ENCODE results near the gene RTN4R. TPM values are rescaled to one million over a fixed set of nuclear protein-coding genes. Genes with fewer than 3 reads are reported as not detected.
"Not testable (repeated sequence)": the region's sequence is repeated elsewhere in the genome, so short reads cannot be mapped to it uniquely, and the experiment has no call there.

Gene RTN4R
- total RNA-seq, 2 donors from 2014 or later, result 0.66 to 1.8 TPM

DNA sequence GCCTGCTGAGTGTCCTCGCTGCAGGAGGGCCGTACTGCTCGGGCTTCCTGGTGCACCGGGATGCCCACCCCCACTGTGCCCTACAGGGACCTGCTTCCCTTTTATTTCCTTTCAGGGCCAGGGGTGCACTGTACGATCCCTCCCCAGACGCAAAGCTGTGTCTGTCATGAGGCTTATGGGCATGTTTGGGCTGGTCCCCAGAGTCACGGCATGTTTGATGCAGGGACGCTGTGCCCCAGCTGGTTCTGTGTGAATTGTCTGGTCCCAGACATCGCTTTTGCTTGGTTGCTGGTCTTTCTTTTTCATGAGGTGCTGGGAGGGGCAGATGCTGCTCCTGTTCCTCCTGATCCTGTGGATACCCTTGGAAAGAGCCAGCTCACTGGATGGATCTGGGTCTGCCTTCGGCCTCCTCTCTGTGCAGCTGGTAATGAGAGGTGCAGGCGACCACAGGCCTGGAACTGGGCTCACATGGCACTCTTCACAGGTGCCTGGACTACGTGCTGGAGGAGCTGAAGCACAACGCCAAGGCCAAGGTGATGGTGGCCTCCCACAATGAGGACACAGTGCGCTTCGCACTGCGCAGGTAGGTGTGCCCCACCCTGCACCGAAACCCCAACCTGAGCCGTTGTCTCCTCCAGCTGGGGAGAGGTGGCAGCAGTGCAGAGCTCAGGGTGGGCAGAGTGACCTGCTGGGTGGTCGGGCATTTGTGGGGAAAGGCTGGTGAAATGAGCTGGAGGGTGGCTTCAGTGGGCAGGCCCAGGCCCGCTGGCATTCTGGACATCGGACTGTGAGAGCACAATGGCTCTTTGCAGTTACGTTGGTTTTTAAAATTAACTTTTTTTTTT lies 40.9 kb upstream of the RTN4R start:
- intact Hi-C loops (cut with DNase I); ATAC-seq: not testable (repeated sequence)

DNA sequence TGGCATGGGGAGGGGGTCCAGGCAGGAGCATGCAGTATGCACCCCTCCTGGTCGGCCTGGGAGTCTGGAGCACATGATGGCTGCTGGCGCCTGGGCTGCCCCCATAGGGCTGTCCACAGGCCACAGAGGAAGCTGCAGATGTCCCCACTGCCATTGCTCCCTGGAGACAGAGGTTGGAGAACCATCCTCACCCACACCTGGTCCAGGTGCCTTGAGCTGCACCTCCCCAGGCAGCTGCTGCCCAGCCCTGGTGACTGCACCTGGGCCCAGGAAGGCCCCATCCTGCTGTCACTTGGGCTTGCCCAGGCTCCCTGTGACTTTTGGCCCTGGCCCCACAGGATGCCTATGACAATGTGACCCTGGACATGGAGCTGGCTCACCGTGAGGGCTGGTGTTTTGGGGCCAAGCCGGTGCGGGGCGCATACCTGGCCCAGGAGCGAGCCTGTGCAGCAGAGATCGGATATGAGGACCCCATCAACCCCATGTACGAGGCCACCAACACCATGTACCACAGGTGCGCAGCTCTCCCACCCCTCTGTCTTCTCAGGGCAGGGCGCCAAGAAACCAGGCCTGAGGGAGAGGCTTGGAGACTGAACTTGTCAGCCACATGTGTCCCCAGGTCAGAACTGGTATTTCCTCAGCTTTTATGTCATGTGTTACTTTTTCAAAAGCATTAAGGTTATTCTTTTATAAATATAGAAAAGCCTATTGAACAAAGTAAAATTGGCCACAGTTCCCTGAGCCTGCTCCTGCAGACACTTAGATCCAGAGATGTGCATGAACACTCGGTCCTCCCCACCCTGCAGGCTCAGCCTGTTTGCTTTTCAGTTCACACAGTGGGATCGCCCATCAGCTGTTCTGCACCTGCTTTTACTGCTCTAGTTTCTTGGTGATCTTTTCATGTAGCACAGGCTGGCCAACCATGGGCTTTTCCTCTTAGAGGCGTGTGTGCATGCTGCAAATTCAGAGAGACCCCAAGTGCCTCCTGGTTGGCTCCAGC lies 39.6 kb upstream of the RTN4R start:
- H3K4me1 ChIP-seq; H3K36me3 ChIP-seq (replicated peaks in 1 of 2; ENCODE audit: insufficient read depth in 1 of 2, low read depth in 2 of 2); H3K4me3 ChIP-seq; H3K27ac ChIP-seq; H3K27me3 ChIP-seq; intact Hi-C loops (cut with DNase I); ATAC-seq; DNase-seq; H3K9me3 ChIP-seq: not testable (repeated sequence)
- WGBS, 2 donors, result 57 to 74% methylated on average over 4 to 10 of the region's 14 CpGs

More for the DNA sequence above, 40.9 kb upstream of the RTN4R start:
- not testable (repeated sequence) for H3K36me3 ChIP-seq (replicated peaks in 1 of 2; ENCODE audit: insufficient read depth in 1 of 2, low read depth in 2 of 2); H3K4me1 ChIP-seq; H3K4me3 ChIP-seq; H3K27ac ChIP-seq; H3K27me3 ChIP-seq; H3K9me3 ChIP-seq
- DNase-seq, result peak in 1 of 4 donors; percentile 1
- WGBS, 2 donors, result 73 to 85% methylated on average over 5 to 19 of the region's 22 CpGs

GRCh38 chr22:20306646-20307447 lies 38.7 kb upstream of the RTN4R start:
- ATAC-seq; DNase-seq; H3K4me1 ChIP-seq; H3K36me3 ChIP-seq (replicated peaks in 1 of 2; ENCODE audit: insufficient read depth in 1 of 2, low read depth in 2 of 2); intact Hi-C loops (cut with DNase I); H3K27ac ChIP-seq; H3K27me3 ChIP-seq; H3K9me3 ChIP-seq; H3K4me3 ChIP-seq: not testable (repeated sequence)
- WGBS, 2 donors, result 75 to 100% methylated on average over 2 to 19 of the region's 21 CpGs

- TF ChIP-seq, protein P1, sequence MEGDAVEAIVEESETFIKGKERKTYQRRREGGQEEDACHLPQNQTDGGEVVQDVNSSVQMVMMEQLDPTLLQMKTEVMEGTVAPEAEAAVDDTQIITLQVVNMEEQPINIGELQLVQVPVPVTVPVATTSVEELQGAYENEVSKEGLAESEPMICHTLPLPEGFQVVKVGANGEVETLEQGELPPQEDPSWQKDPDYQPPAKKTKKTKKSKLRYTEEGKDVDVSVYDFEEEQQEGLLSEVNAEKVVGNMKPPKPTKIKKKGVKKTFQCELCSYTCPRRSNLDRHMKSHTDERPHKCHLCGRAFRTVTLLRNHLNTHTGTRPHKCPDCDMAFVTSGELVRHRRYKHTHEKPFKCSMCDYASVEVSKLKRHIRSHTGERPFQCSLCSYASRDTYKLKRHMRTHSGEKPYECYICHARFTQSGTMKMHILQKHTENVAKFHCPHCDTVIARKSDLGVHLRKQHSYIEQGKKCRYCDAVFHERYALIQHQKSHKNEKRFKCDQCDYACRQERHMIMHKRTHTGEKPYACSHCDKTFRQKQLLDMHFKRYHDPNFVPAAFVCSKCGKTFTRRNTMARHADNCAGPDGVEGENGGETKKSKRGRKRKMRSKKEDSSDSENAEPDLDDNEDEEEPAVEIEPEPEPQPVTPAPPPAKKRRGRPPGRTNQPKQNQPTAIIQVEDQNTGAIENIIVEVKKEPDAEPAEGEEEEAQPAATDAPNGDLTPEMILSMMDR (IDR thresholded peaks at IDR 0.05), result no peak
- no peak for TF ChIP-seq POLR2A (IDR thresholded peaks at IDR 0.05)
- H3K9me3 ChIP-seq, result no peaks in the 10 kb centered on the region
- no peaks in the 10 kb centered on the region for H3K36me3 ChIP-seq (replicated peaks in 1 of 2; ENCODE audit: insufficient read depth in 1 of 2, low read depth in 2 of 2)
- H3K27ac ChIP-seq, result no peak overlapping the region
- H3K4me1 ChIP-seq, result no peaks in the 10 kb centered on the region
- intact Hi-C loops (cut with DNase I), result no loop called here
- no peak for DNase-seq
- whole genome bisulfite sequencing, 2 donors, result 70 to 75% methylated on average over 4 to 16 of the region's 21 CpGs
- H3K4me3 ChIP-seq, result no peak overlapping the region
- H3K27me3 ChIP-seq, result no peaks in the 10 kb centered on the region
- ATAC-seq, result no peak
Measured at GRCh38 chr22:20305894-20306645, 38.0 kb upstream of the RTN4R start.

DNA sequence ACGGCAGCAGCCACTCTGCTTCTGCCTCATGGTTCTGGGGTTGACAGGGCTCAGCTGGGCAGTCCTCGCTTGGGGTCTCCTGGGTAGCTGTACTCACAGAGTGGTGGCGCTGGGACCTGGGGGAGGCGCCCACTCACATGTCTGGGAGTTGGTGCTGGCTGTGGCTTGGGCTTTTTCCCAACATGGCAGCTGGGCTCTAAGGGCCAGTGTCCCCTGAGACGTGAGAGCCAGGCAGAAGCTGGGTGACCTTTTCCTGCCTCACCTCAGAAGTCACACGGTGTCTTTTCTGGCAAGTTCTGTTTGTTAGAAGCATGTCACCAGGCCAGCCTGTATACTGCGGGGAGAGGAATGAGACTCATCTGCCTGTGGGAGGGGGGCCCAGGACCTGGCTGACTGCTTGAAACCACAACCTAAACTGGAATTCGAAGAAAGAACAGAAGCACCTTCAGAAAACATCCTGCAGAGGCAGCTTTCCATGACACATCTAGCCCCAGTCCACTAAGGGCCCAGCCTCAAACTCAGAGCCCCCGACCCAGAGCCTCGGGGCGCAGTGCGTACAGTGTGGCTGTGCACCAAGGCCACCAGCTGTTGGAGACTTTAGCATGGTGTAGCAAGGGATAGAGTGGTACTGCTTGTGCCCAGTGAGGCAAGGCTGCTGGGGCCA lies 37.2 kb upstream of the RTN4R start:
- WGBS, 2 donors, result 14 to 64% methylated on average over 1 to 6 of the region's 12 CpGs
- H3K4me3 ChIP-seq; H3K4me1 ChIP-seq; H3K27me3 ChIP-seq; intact Hi-C loops (cut with DNase I); ATAC-seq; H3K27ac ChIP-seq; DNase-seq; H3K36me3 ChIP-seq (replicated peaks in 1 of 2; ENCODE audit: insufficient read depth in 1 of 2, low read depth in 2 of 2); H3K9me3 ChIP-seq: not testable (repeated sequence)

GRCh38 chr22:20304646-20305045 lies 36.5 kb upstream of the RTN4R start:
- no peak for ATAC-seq
- intact Hi-C loops (cut with DNase I), result no loop called here
- no peak for TF ChIP-seq POLR2A (IDR thresholded peaks at IDR 0.05)
- TF ChIP-seq, protein P1 (IDR thresholded peaks at IDR 0.05), result no peak
- WGBS, 2 donors, result 57 to 78% methylated on average over 3 to 9 of the region's 9 CpGs
- Histone ChIP-seq H3K4me1 (peaks cover 7% of the 10 kb centered on the region), H3K9me3 (no peaks in the 10 kb centered on the region), H3K36me3 (replicated peaks in 1 of 2; ENCODE audit: insufficient read depth in 1 of 2, low read depth in 2 of 2) (no peaks in the 10 kb centered on the region), H3K4me3 (no peak overlapping the region), H3K27me3 (no peaks in the 10 kb centered on the region), H3K27ac (no peak overlapping the region)
- no peak for DNase-seq

DNA sequence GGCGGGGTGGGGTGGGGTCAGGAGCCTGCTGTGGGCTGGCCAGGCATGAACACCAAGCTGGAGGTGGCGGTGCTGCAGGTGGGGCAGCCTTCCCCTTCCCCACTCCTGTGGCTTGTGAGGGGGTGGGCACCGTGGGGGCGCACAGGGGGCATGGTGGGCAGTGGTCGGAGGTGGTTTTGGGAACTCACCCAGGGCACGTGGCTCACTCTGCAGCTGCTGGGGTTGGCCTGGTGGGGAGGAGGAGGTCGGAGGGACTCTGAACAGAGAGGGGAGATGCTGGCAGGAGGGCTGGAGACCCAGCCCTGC lies 35.1 kb upstream of the RTN4R start:
- WGBS, 2 donors, result 58 to 66% methylated on average over 4 to 5 of the region's 7 CpGs
- H3K27ac ChIP-seq; H3K36me3 ChIP-seq (replicated peaks in 1 of 2; ENCODE audit: insufficient read depth in 1 of 2, low read depth in 2 of 2); intact Hi-C loops (cut with DNase I); H3K4me3 ChIP-seq; ATAC-seq; H3K9me3 ChIP-seq; H3K27me3 ChIP-seq; DNase-seq: not testable (repeated sequence)
- H3K4me1 ChIP-seq, result peaks cover 14% of the 10 kb centered on the region
